K562 (cell line): ENCODE measurements around the gene GPER1. TPM values are rescaled to one million over a fixed set of nuclear protein-coding genes. Genes with fewer than 3 reads are reported as not detected.

Experiments
- ARNT ChIP-seq, 2 experiments: fragments of 450-650 bp; IDR thresholded peaks; 2 replicates each; pipeline ENCODE4 v1.6.1; 2016; ENCODE audit warnings: mild to moderate bottlenecking in 1 of 2
- ATF1 ChIP-seq, 2 experiments: fragments of 450-650 bp in 1 of 2; IDR thresholded peaks; 2 replicates each; pipeline ENCODE4 v1.6.1; 2016; ENCODE audit warnings: missing compliant biosample characterization in 1 of 2, missing genetic modification characterization in 1 of 2
- BRCA1 ChIP-seq, 2 experiments: fragments of 450-650 bp in 1 of 2; sonication (generic) in 1 of 2; formaldehyde crosslinking in 1 of 2; IDR thresholded peaks; 2 replicates each; pipeline versions ENCODE4 v1.5.0 to v1.6.1; 2017 to 2020; ENCODE audit warnings: mild to moderate bottlenecking in 1 of 2, missing genetic modification reagents in 1 of 2
- ETV5 ChIP-seq: sonication (generic); formaldehyde crosslinking; IDR thresholded peaks from 2 replicates; pipeline ENCODE4 v1.4.0; 2020; ENCODE audit warnings: low read depth, mild to moderate bottlenecking, missing genetic modification reagents
- KDM2B ChIP-seq: fragments of 250-450 bp; sonication (Bioruptor Pico); IDR thresholded peaks from 2 replicates; pipeline ENCODE4 v1.8.0; 2021; ENCODE audit warnings: mild to moderate bottlenecking, moderate library complexity
- KDM4B ChIP-seq, 2 experiments: fragments of 450-650 bp in 1 of 2; sonication (generic) in 1 of 2; IDR thresholded peaks; 2 replicates each; pipeline ENCODE4 v1.6.1; 2016 to 2017; ENCODE audit warnings: borderline replicate concordance in 2 of 2, antibody characterized with exemption in 1 of 2, low read depth in 1 of 2, mild to moderate bottlenecking in 1 of 2
- MNT ChIP-seq, 2 experiments: fragments of 450-650 bp; conservative IDR thresholded peaks; 2 replicates each; pipeline ENCODE4 v1.6.1; 2017; ENCODE audit warnings: mild to moderate bottlenecking in 2 of 2, moderate library complexity in 2 of 2
- NR2C1 ChIP-seq, 2 experiments: fragments of 450-650 bp; IDR thresholded peaks; 2 replicates each; pipeline ENCODE4 v1.6.1; 2017; ENCODE audit warnings: mild to moderate bottlenecking in 2 of 2, antibody characterized with exemption in 1 of 2, inconsistent platforms in 1 of 2, missing compliant biosample characterization in 1 of 2, missing genetic modification characterization in 1 of 2
- RBBP5 ChIP-seq: fragments of 200-600 bp; sonication (generic); IDR thresholded peaks from 2 replicates; pipeline ENCODE4 v1.6.1; 2012; ENCODE audit warnings: borderline replicate concordance, mild to moderate bottlenecking, low read length, control low read depth, inconsistent platforms; ENCODE audit not compliant: insufficient read depth, poor library complexity, severe bottlenecking
- RERE ChIP-seq: sonication (generic); formaldehyde crosslinking; IDR thresholded peaks from 2 replicates; pipeline ENCODE4 v1.8.0; 2023; ENCODE audit warnings: missing genetic modification reagents, mild to moderate bottlenecking, borderline replicate concordance
- SMAD4 ChIP-seq: fragments of 250-450 bp; sonication (Bioruptor Pico); conservative IDR thresholded peaks from 2 replicates; pipeline ENCODE4 v1.8.0; 2021; ENCODE audit warnings: inconsistent platforms, mild to moderate bottlenecking, moderate library complexity
- ZFX ChIP-seq: sonication (generic); formaldehyde crosslinking; IDR thresholded peaks from 2 replicates; pipeline ENCODE4 v1.8.0; 2022; ENCODE audit warnings: mild to moderate bottlenecking, missing genetic modification reagents, moderate library complexity
- ZNF263 ChIP-seq: sonication (generic); formaldehyde crosslinking; IDR thresholded peaks from 2 replicates; pipeline ENCODE4 v1.8.0; 2022; ENCODE audit warnings: mild to moderate bottlenecking, missing genetic modification reagents, borderline replicate concordance
- ZNF408 ChIP-seq: fragments of 250-450 bp; sonication (Bioruptor Pico); IDR thresholded peaks from 2 replicates; pipeline ENCODE4 v1.4.0; 2020; ENCODE audit warnings: low read depth, mild to moderate bottlenecking, moderate library complexity
- ZNF785 ChIP-seq: fragments of 250-450 bp; sonication (Bioruptor Pico); IDR thresholded peaks from 2 replicates; pipeline ENCODE4 v1.4.0; 2020; ENCODE audit warnings: mild to moderate bottlenecking
- polyA plus RNA-seq, 8 experiments: library from polyadenylated mRNA; depleted of rRNA in 4 of 8; stranded (reverse) in 5 of 8; unstranded in 3 of 8; fragments of >200 nt; fragmentation: Nextera tagmentation in 2 of 8; fragmentation: Illumina TruSeq in 1 of 8; extraction: Ambion mirVana in 2 of 8; extraction: Trizol in 1 of 8; gene quantifications; 2 replicates each; pipeline versions ENCODE4 v1.2.1 to v1.2.3, GENCODE V29; 2011 to 2014; ENCODE audit warnings: inconsistent platforms in 1 of 8, missing spikeins in 1 of 8
- total RNA-seq, 7 experiments: library from RNA; depleted of rRNA in 6 of 7; stranded (reverse); fragments of >200 nt in 6 of 7; fragmentation: Illumina TruSeq in 2 of 7; extraction: Trizol in 2 of 7; gene quantifications; 2 replicates each; pipeline versions ENCODE4 v1.2.1 to v1.2.3, GENCODE V29; 2011 to 2021; ENCODE audit warnings: low replicate concordance in 1 of 7
- TF ChIP-seq, protein P1 (sequence below): fragments of 250-450 bp; sonication (Bioruptor Pico); IDR thresholded peaks from 2 replicates; pipeline ENCODE4 v1.4.0; 2020; ENCODE audit warnings: mild to moderate bottlenecking, moderate library complexity

GPER1 gene
- total and polyA plus RNA-seq, 9 of the 15 experiments (the other 6 are each of a cell fraction or from before 2014, with no cell fraction given), result 0.04 to 0.09 (median 0.08) TPM; not detected in 6

GRCh38 chr7:1043552-1044188 is 44.2 kb upstream of the GPER1 start (continued):
- TF ChIP-seq RERE (no peak), RBBP5 (peak; percentile 19), ZNF408 (CRISPR knock-in tag) (no peak), ZNF785 (CRISPR knock-in tag) (no peak), SMAD4 (CRISPR knock-in tag) (no peak), KDM2B (CRISPR knock-in tag) (no peak), MNT (conservative IDR thresholded peaks at IDR 0.05) (no peak), NR2C1 (IDR thresholded peaks at IDR 0.05) (0 out of 2 replicates have a peak, but pooled peaks have one; percentile 18), NR2C1 (tag; IDR thresholded peaks at IDR 0.05) (no peak), ZFX (peak; percentile 71), BRCA1 (IDR thresholded peaks at IDR 0.05) (no peak), BRCA1 (CRISPR knock-in tag; IDR thresholded peaks at IDR 0.05) (no peak), ETV5 (CRISPR knock-in tag) (0 out of 2 replicates have a peak, but pooled peaks have one; percentile 25), ATF1 (CRISPR knock-in tag; IDR thresholded peaks at IDR 0.05) (no peak), ATF1 (tag; IDR thresholded peaks at IDR 0.05) (peak; percentile 34), ARNT (IDR thresholded peaks at IDR 0.05) (0 out of 4 replicates have a peak, but pooled peaks have one; percentile 20 to 44), KDM4B (IDR thresholded peaks at IDR 0.05; ENCODE audit: borderline replicate concordance in 2 of 2, low read depth in 1 of 2) (no peak), ZNF263 (CRISPR knock-in tag) (no peak)
- TF ChIP-seq, protein P1, sequence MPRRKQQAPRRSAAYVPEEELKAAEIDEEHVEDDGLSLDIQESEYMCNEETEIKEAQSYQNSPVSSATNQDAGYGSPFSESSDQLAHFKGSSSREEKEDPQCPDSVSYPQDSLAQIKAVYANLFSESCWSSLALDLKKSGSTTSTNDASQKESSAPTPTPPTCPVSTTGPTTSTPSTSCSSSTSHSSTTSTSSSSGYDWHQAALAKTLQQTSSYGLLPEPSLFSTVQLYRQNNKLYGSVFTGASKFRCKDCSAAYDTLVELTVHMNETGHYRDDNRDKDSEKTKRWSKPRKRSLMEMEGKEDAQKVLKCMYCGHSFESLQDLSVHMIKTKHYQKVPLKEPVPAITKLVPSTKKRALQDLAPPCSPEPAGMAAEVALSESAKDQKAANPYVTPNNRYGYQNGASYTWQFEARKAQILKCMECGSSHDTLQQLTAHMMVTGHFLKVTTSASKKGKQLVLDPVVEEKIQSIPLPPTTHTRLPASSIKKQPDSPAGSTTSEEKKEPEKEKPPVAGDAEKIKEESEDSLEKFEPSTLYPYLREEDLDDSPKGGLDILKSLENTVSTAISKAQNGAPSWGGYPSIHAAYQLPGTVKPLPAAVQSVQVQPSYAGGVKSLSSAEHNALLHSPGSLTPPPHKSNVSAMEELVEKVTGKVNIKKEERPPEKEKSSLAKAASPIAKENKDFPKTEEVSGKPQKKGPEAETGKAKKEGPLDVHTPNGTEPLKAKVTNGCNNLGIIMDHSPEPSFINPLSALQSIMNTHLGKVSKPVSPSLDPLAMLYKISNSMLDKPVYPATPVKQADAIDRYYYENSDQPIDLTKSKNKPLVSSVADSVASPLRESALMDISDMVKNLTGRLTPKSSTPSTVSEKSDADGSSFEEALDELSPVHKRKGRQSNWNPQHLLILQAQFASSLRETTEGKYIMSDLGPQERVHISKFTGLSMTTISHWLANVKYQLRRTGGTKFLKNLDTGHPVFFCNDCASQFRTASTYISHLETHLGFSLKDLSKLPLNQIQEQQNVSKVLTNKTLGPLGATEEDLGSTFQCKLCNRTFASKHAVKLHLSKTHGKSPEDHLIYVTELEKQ (CRISPR knock-in tag), result no peak
